Upper lobe of right lung (tissue), 1 donor: ENCODE results near the gene SARNP. TPM values are rescaled to one million over a fixed set of nuclear protein-coding genes. Genes with fewer than 3 reads are reported as not detected.

Experiments
- ATAC-seq: fragments of 200-7000 bp; cut with Tn5 transposase; one replicate; pipeline ENCODE4 v1.9.1; 2020; ENCODE audit warnings: mild to moderate bottlenecking, moderate library complexity
- DNase-seq: peaks from one replicate; pipeline ENCODE4 v3.0.0-alpha.2; 2020
- H3K27ac ChIP-seq: fragments of 200-600 bp; one replicate; pipeline ENCODE4 v1.8.0; 2022
- H3K27me3 ChIP-seq: fragments of 200-600 bp; one replicate; pipeline ENCODE4 v1.8.0; 2022; ENCODE audit warnings: mild to moderate bottlenecking
- H3K36me3 ChIP-seq: fragments of 200-600 bp; one replicate; pipeline ENCODE4 v1.8.0; 2022
- H3K4me1 ChIP-seq: fragments of 200-600 bp; one replicate; pipeline ENCODE4 v1.8.0; 2022
- H3K4me3 ChIP-seq: fragments of 200-600 bp; one replicate; pipeline ENCODE4 v1.8.0; 2022; ENCODE audit warnings: mild to moderate bottlenecking
- H3K9me3 ChIP-seq: fragments of 200-600 bp; one replicate; pipeline ENCODE4 v1.8.0; 2022
- CTCF ChIP-seq: fragments of 200-600 bp; IDR thresholded peaks from one replicate; pipeline ENCODE4 v1.8.0; 2022; ENCODE audit warnings: antibody characterized with exemption
- intact Hi-C: fragments of 100-400 bp; cut with DNase I; formaldehyde crosslinking; loops from one replicate; pipeline ENCODE4 v1.11.0; 2022
- total RNA-seq: library from RNA; stranded (reverse); fragmentation: NEBNext Ultra II Directional; extraction: Animal tissue kit (Norgen Biotek cat#: 25700); gene quantifications from one replicate; pipeline ENCODE4 v1.2.1, GENCODE V29; 2021
- donor health status: DM: no; HTN: yes; CAD: no; lungs with severe emphysema.

Gene SARNP
- total RNA-seq, 1 donor from 2014 or later: 43.6 TPM

GRCh38 chr12:55727643-55728185, 89.8 kb downstream of the SARNP start:
- Histone ChIP-seq H3K27me3 (no peaks in the 10 kb centered on the region), H3K4me3 (peak overlapping the region; percentile 74), H3K9me3 (no peaks in the 10 kb centered on the region), H3K36me3 (peaks cover 47% of the 10 kb centered on the region), H3K4me1 (peaks cover 44% of the 10 kb centered on the region), H3K27ac (peak overlapping the region; percentile 97)
- ATAC-seq (peak; percentile 28), DNase-seq (peak; percentile 91)
- intact Hi-C loops: no loop called here
- no peak for TF ChIP-seq CTCF

- intact Hi-C loops: no loop called here
- DNase-seq (no peak), ATAC-seq (no peak)
- H3K27me3 ChIP-seq: no peaks in the 10 kb centered on the region
- TF ChIP-seq CTCF: no peak
- peak overlapping the region; percentile 97 for H3K27ac ChIP-seq
- peaks cover 51% of the 10 kb centered on the region for H3K36me3 ChIP-seq
- peaks cover 44% of the 10 kb centered on the region for H3K4me1 ChIP-seq
- H3K9me3 ChIP-seq: no peaks in the 10 kb centered on the region
- peak overlapping the region; percentile 74 for H3K4me3 ChIP-seq
Observed at GRCh38 chr12:55726971-55727370, 90.6 kb downstream of the SARNP start.

GRCh38 chr12:55725556-55725955, 92.0 kb downstream of the SARNP start:
- intact Hi-C loops: no loop called here
- Histone ChIP-seq H3K4me3 (no peak overlapping the region), H3K4me1 (peaks cover 48% of the 10 kb centered on the region), H3K27me3 (no peaks in the 10 kb centered on the region), H3K36me3 (peaks cover 51% of the 10 kb centered on the region), H3K27ac (no peak overlapping the region), H3K9me3 (no peaks in the 10 kb centered on the region)
- no peak for DNase-seq
- no peak for ATAC-seq
- no peak for TF ChIP-seq CTCF

GRCh38 chr12:55724940-55725309, 92.6 kb downstream of the SARNP start:
- H3K36me3 ChIP-seq: peaks cover 51% of the 10 kb centered on the region
- H3K4me3 ChIP-seq: no peak overlapping the region
- H3K27me3 ChIP-seq: no peaks in the 10 kb centered on the region
- no peak for ATAC-seq
- DNase-seq: no peak
- no peak overlapping the region for H3K27ac ChIP-seq
- no peaks in the 10 kb centered on the region for H3K9me3 ChIP-seq
- peaks cover 48% of the 10 kb centered on the region for H3K4me1 ChIP-seq
- no peak for TF ChIP-seq CTCF
- intact Hi-C loops: no loop called here

- peak; percentile 79 for DNase-seq
- Histone ChIP-seq H3K27me3 (no peaks in the 10 kb centered on the region), H3K9me3 (no peaks in the 10 kb centered on the region), H3K4me1 (peaks cover 50% of the 10 kb centered on the region), H3K27ac (no peak overlapping the region), H3K4me3 (no peak overlapping the region), H3K36me3 (peaks cover 54% of the 10 kb centered on the region)
- no peak for ATAC-seq
- intact Hi-C loops: no loop called here
- TF ChIP-seq CTCF: peak; percentile 56
Observed at GRCh38 chr12:55724226-55724939, 93.1 kb downstream of the SARNP start.
